SU-DHL-6 (cell line): Measurements from ENCODE around the gene CELSR1.
A peak's percentile ranks its signal among the peaks of the same experiment; 100 is the strongest.

Source experiments
- CTCF ChIP-seq: fragments of 200-600 bp; sonication (generic); IDR thresholded peaks from one replicate; pipeline ENCODE4 v1.5.1; 2017; ENCODE audit warnings: antibody characterized with exemption, mild to moderate bottlenecking, low read length, moderate library complexity; ENCODE audit not compliant: insufficient read depth, poor library complexity, severe bottlenecking
- EZH2phosphoT487 ChIP-seq: fragments of 200-600 bp; sonication (generic), shearing (Covaris generic); conservative IDR thresholded peaks from 2 replicates; pipeline ENCODE4 v1.6.1; 2018; ENCODE audit warnings: mild to moderate bottlenecking, antibody characterized with exemption, low read length, moderate library complexity, mixed read lengths

- TF ChIP-seq CTCF = peak; percentile 69
- no peak for TF ChIP-seq EZH2phosphoT487
Measured at GRCh38 chr22:46355369-46355995, 181.9 kb downstream of the CELSR1 start.
